ENCODE results near the gene KRT25.
A peak's percentile ranks its signal among the peaks of the same experiment; 100 is the strongest.

Gene KRT25

DNA sequence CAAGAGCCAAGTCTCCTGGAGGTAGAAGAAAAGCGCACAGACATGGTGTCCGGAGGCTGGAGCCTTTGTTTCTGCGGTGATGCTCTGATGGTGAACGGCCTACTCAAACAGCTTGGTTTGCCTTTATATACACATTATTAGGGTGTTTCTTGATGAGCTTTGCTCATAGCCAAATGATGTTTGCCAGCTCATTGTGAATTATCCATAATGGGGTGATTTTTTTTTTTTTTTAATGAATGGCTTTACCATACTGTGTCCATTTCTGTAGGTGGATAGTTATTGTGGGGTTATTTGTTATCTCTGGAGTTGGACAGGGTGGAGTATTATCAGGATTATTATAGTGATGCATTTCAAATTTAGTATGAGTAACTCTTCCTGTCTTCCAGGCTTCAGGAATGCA is 27.3 kb upstream of the KRT25 start, which contains the start of gene KRT27:
Gene KRT27 (minus strand): TSS at position 101 of the 400 bp plus-strand sequence. CDS start 57 bp downstream, at position 44.
- Histone ChIP-seq H3K4me3 (ENCODE audit: low read depth in 1 of 2, low read length in 2 of 2) (no peak within 1 kb of the TSS), H3K27ac (ENCODE audit: low read length) (no peak within 1 kb of the TSS), H3K36me3 (ENCODE audit: control insufficient read depth in 1 of 2, insufficient read depth in 2 of 2, low read length in 2 of 2) (no peaks in the 10 kb centered on the region), H3K9me3 (ENCODE audit: control insufficient read depth in 1 of 2, low read length in 2 of 2) (no peaks in the 10 kb centered on the region), H3K27me3 (ENCODE audit: low read depth, low read length) (peaks cover 6% of the 10 kb centered on the region), H3K4me1 (ENCODE audit: control insufficient read depth in 1 of 2, insufficient read depth in 2 of 2, low read length in 2 of 2) (no peaks in the 10 kb centered on the region)

DNA sequence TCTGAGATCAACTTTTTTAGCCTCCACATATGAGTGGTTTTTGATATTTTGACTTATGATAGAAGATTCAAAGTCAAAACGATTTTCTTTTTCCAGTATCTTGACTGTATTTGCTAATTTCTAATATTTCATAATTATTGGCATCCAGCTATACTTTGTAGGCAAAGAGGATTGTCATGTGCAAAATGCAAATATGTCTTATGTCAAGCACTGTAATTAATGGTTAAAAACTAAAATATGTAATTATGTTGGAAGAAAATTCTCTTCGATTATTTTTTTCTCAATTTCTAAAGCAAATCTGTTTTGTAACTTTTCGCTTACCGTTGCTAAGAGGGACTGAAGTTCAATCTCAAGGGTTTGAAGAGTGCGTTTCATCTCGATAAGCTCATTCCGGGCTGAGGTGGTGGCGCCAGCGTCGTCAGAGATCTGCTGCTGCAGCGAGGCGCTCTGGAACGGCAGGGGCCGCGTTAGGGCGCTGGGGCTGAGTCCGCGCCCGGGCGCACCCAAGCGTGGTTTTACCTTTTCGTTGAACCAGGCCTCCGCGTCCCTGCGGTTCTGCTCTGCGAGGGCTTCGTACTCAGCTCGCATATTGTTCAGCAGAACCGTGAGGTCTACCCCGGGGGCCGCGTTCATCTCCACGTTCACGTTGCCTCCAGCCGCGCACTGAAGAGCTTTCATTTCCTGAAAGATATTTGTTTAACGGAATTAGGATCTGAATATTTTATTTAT is 24.2 kb upstream of the KRT25 start:
- Histone ChIP-seq H3K9me3 (ENCODE audit: control insufficient read depth in 1 of 2, low read length in 2 of 2) (peaks cover 0 to 5% of the 10 kb centered on the region in 2 donors), H3K4me1 (ENCODE audit: control insufficient read depth in 1 of 2, insufficient read depth in 2 of 2, low read length in 2 of 2) (no peaks in the 10 kb centered on the region), H3K36me3 (ENCODE audit: control insufficient read depth in 1 of 2, insufficient read depth in 2 of 2, low read length in 2 of 2) (no peaks in the 10 kb centered on the region), H3K27ac (ENCODE audit: low read length) (no peak overlapping the region), H3K4me3 (ENCODE audit: low read depth in 1 of 2, low read length in 2 of 2) (peak overlapping the region in 1 of 2 donors; percentile 30), H3K27me3 (ENCODE audit: low read depth, low read length) (peaks cover 6% of the 10 kb centered on the region)

DNA sequence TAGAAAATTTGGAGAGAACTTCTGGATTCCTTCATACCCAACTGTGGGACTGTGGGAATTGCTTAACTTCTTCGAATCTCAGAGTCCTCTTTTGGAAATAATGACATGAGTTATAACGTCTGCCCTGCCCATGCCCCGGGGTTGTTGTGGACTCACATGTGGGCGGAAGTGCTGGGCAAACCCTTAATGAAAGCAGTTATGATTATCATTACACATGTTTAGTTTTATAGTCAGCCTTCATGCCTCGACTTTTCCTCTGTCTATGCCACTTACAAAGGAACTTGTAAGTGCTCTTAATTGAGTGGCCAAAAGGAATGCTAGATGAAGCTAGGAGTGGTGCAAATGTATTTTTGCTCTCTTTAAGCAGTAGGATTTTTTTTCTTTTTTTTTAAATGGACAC is 23.3 kb upstream of the KRT25 start:
- H3K4me3 ChIP-seq (ENCODE audit: low read depth in 1 of 2, low read length in 2 of 2), result no peak overlapping the region
- H3K9me3 ChIP-seq (ENCODE audit: control insufficient read depth in 1 of 2, low read length in 2 of 2), result peaks cover 0 to 5% of the 10 kb centered on the region in 2 donors
- peaks cover 6% of the 10 kb centered on the region for H3K27me3 ChIP-seq (ENCODE audit: low read depth, low read length)
- H3K27ac ChIP-seq (ENCODE audit: low read length), result no peak overlapping the region
- H3K36me3 ChIP-seq (ENCODE audit: control insufficient read depth in 1 of 2, insufficient read depth in 2 of 2, low read length in 2 of 2), result no peaks in the 10 kb centered on the region
- no peaks in the 10 kb centered on the region for H3K4me1 ChIP-seq (ENCODE audit: control insufficient read depth in 1 of 2, insufficient read depth in 2 of 2, low read length in 2 of 2)

DNA sequence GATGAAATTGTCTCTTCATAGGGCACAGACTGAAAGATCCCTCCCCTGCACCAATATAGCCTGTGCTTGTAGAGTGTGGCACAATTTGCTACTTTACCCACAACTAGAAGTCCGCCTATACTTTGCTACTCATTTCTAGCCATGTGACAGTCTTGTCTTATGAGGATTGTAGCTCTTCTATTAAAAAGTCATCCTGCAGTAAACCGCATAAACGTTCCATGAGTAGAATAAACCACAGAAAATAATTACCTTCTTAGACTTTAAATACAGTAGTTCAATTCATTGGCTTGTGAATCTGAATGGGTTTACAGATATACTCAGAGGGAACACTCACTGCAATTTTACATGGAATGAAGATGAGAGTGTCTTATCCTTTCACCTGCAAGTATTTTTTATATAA is 22.8 kb upstream of the KRT25 start:
- H3K36me3 ChIP-seq (ENCODE audit: control insufficient read depth in 1 of 2, insufficient read depth in 2 of 2, low read length in 2 of 2), result no peaks in the 10 kb centered on the region
- H3K27me3 ChIP-seq (ENCODE audit: low read depth, low read length), result peaks cover 6% of the 10 kb centered on the region
- no peak overlapping the region for H3K27ac ChIP-seq (ENCODE audit: low read length)
- no peak overlapping the region for H3K4me3 ChIP-seq (ENCODE audit: low read depth in 1 of 2, low read length in 2 of 2)
- no peaks in the 10 kb centered on the region for H3K4me1 ChIP-seq (ENCODE audit: control insufficient read depth in 1 of 2, insufficient read depth in 2 of 2, low read length in 2 of 2)
- peaks cover 0 to 5% of the 10 kb centered on the region in 2 donors for H3K9me3 ChIP-seq (ENCODE audit: control insufficient read depth in 1 of 2, low read length in 2 of 2)

DNA sequence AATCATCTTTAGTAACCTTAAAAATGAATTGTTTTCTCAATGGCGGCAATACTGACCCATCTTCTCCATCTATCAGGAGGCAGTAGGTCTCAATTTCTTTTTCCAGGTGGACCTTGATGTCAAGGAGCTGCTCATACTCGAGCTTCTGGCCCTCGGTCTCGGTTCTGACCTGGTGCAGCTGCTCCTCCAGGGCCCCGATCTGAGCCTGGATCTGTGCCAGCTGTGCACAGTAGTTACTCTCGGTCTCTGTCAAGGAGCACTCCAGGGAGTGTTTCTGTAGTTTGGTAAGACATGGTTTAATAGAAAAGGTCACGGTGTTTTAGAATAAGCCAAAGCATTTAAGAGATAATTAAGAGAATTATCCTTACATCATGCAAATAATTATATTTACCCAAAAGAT is 22.3 kb upstream of the KRT25 start:
- Histone ChIP-seq H3K4me3 (ENCODE audit: low read depth in 1 of 2, low read length in 2 of 2) (no peak overlapping the region), H3K27ac (ENCODE audit: low read length) (no peak overlapping the region), H3K4me1 (ENCODE audit: control insufficient read depth in 1 of 2, insufficient read depth in 2 of 2, low read length in 2 of 2) (no peaks in the 10 kb centered on the region), H3K9me3 (ENCODE audit: control insufficient read depth in 1 of 2, low read length in 2 of 2) (peaks cover 0 to 5% of the 10 kb centered on the region in 2 donors), H3K27me3 (ENCODE audit: low read depth, low read length) (peaks cover 6% of the 10 kb centered on the region), H3K36me3 (ENCODE audit: control insufficient read depth in 1 of 2, insufficient read depth in 2 of 2, low read length in 2 of 2) (no peaks in the 10 kb centered on the region)

DNA sequence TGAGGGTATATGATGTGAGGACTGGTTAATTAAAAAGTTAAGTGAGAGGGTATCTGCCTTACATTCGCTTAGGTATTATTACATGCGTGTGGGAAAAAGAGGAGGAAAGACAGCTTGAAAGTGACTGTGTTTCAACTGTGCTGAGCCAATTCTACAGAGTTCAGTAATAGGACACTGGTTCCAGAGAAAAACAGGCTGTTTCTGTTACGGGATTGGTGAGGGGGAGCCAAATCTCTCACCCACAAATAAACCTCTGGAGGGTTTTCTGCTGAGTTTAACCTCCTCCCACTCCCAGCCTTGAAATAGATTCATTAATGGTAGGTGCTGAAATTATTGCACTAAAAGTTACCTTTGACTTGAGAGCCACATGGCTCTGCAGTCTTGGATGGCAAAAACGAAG is 20.8 kb upstream of the KRT25 start:
- Histone ChIP-seq H3K9me3 (ENCODE audit: control insufficient read depth in 1 of 2, low read length in 2 of 2) (peaks cover 0 to 5% of the 10 kb centered on the region in 2 donors), H3K4me1 (ENCODE audit: control insufficient read depth in 1 of 2, insufficient read depth in 2 of 2, low read length in 2 of 2) (no peaks in the 10 kb centered on the region), H3K36me3 (ENCODE audit: control insufficient read depth in 1 of 2, insufficient read depth in 2 of 2, low read length in 2 of 2) (no peaks in the 10 kb centered on the region), H3K27ac (ENCODE audit: low read length) (no peak overlapping the region), H3K27me3 (ENCODE audit: low read depth, low read length) (peaks cover 6% of the 10 kb centered on the region), H3K4me3 (ENCODE audit: low read depth in 1 of 2, low read length in 2 of 2) (no peak overlapping the region)

DNA sequence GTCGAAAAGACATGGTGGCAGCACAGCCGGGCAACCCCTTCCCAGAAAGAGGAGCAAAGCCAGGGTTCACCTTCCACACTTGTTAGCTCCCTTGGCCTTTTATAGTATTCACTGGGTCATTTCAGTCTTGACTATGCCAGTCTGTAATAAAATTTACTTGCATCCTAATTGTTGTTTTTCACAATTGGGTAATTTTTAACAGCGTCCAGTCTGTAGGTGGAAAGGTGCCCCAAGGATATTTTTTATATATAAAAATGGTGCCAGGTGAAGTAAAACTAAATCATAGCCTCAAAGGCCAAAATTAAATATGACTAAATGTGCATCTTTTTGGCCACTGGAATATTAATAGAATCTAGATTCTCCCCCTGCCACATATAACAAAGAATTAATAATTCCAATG is 17.0 kb upstream of the KRT25 start, which contains the start of gene KRT26:
Gene KRT26 (minus strand): TSS at position 101 of the 400 bp plus-strand sequence. CDS start 88 bp downstream, at position 13.
- Histone ChIP-seq H3K27me3 (ENCODE audit: low read depth, low read length) (no peaks in the 10 kb centered on the region), H3K4me3 (ENCODE audit: low read depth in 1 of 2, low read length in 2 of 2) (no peak within 1 kb of the TSS), H3K4me1 (ENCODE audit: control insufficient read depth in 1 of 2, insufficient read depth in 2 of 2, low read length in 2 of 2) (no peaks in the 10 kb centered on the region), H3K36me3 (ENCODE audit: control insufficient read depth in 1 of 2, insufficient read depth in 2 of 2, low read length in 2 of 2) (no peaks in the 10 kb centered on the region), H3K9me3 (ENCODE audit: control insufficient read depth in 1 of 2, low read length in 2 of 2) (peaks cover 0 to 5% of the 10 kb centered on the region in 2 donors), H3K27ac (ENCODE audit: low read length) (no peak within 1 kb of the TSS)

DNA sequence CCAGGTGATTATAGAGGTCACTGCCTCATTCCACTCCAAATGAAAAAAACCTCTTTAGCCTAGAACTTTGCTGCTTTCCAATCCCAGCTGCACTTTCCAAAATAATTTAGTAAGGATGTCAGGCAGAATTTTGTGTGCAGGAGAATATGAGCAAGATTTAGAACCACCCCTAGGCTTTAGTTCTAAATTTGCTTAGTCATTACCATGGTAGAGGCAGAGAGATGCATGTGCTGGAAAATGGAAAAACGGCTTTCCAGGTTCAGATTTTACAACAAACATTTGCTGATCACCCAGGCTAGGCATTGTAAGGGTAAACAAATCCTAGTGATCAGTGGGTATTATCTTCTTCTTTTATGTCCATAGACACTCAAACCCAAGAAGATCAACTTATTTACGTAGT is 10.5 kb upstream of the KRT25 start:
- Histone ChIP-seq H3K4me3 (ENCODE audit: low read depth in 1 of 2, low read length in 2 of 2) (no peak overlapping the region), H3K27ac (ENCODE audit: low read length) (no peak overlapping the region), H3K36me3 (ENCODE audit: control insufficient read depth in 1 of 2, insufficient read depth in 2 of 2, low read length in 2 of 2) (no peaks in the 10 kb centered on the region), H3K4me1 (ENCODE audit: control insufficient read depth in 1 of 2, insufficient read depth in 2 of 2, low read length in 2 of 2) (no peaks in the 10 kb centered on the region), H3K27me3 (ENCODE audit: low read depth, low read length) (no peaks in the 10 kb centered on the region), H3K9me3 (ENCODE audit: control insufficient read depth in 1 of 2, low read length in 2 of 2) (peaks cover 10 to 23% of the 10 kb centered on the region in 2 donors)

DNA sequence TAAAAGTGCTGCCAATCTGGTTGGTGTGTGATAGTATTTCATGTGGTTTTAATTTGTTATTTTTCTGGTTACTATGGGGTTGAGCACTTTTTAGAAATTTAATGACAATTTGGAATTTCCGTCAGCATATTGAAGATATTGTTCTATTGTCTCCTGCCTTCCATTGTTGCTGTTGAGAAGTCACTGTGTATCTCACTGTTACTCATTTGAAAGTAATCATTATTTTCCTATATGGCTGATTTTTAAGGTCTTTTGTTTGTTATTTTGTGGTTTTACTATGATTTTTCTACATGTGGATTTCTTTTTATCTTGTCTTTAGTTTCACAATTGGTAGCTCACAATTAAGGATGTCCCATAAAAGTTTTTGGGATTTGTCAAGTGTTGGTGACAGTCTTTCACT is 8.6 kb upstream of the KRT25 start:
- no peaks in the 10 kb centered on the region for H3K27me3 ChIP-seq (ENCODE audit: low read depth, low read length)
- no peak overlapping the region for H3K27ac ChIP-seq (ENCODE audit: low read length)
- H3K36me3 ChIP-seq (ENCODE audit: control insufficient read depth in 1 of 2, insufficient read depth in 2 of 2, low read length in 2 of 2), result no peaks in the 10 kb centered on the region
- peaks cover 19 to 34% of the 10 kb centered on the region in 2 donors for H3K9me3 ChIP-seq (ENCODE audit: control insufficient read depth in 1 of 2, low read length in 2 of 2)
- no peak overlapping the region for H3K4me3 ChIP-seq (ENCODE audit: low read depth in 1 of 2, low read length in 2 of 2)
- no peaks in the 10 kb centered on the region for H3K4me1 ChIP-seq (ENCODE audit: control insufficient read depth in 1 of 2, insufficient read depth in 2 of 2, low read length in 2 of 2)

DNA sequence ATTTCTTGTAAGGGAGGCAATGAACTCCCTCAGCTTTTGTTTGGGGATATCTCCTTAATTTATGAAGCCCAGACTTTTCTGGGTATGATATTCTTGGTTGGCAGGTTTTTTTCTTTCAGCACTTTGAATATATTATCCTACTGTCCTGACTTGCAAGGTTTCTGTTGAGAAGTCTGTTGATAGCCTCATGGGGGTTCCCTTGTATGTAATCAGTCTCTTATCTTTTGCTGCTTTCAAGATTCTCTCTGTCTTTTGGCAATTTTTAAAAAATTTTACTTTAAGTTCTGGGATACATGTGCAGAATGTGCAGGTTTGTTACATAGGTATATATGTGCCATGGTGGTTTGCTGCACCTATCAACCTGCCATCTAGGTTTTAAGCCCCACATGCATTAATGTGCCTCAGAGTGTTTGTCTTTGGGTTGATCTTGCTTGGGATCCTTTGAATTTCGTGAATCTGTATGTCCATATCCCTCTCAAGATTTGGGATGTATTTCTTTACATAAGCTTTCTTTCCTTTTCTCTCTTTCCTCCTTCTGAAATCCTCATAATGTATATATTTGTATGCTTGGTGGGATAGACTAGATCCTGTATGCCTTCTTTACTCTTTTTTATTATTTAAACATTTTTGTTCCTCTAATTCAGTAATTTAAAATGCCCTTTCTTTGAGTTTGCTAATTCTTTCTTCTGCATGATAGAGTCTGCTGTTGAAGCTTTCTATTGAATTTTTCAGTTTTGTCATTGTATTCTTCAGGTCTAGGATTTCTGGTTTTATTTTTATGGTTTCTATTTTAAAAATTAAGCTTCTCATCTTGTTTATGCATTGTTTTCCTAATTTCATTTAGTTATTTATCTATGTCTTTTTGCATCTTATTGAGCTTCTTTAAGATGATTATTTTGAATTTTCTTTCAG is 5.2 kb upstream of the KRT25 start:
- H3K27ac ChIP-seq (ENCODE audit: low read length), result no peak overlapping the region
- no peaks in the 10 kb centered on the region for H3K27me3 ChIP-seq (ENCODE audit: low read depth, low read length)
- H3K4me3 ChIP-seq (ENCODE audit: low read depth in 1 of 2, low read length in 2 of 2), result no peak overlapping the region
- H3K36me3 ChIP-seq (ENCODE audit: control insufficient read depth in 1 of 2, insufficient read depth in 2 of 2, low read length in 2 of 2), result no peaks in the 10 kb centered on the region
- H3K9me3 ChIP-seq (ENCODE audit: control insufficient read depth in 1 of 2, low read length in 2 of 2), result peaks cover 19 to 34% of the 10 kb centered on the region in 2 donors
- no peaks in the 10 kb centered on the region for H3K4me1 ChIP-seq (ENCODE audit: control insufficient read depth in 1 of 2, insufficient read depth in 2 of 2, low read length in 2 of 2)

DNA sequence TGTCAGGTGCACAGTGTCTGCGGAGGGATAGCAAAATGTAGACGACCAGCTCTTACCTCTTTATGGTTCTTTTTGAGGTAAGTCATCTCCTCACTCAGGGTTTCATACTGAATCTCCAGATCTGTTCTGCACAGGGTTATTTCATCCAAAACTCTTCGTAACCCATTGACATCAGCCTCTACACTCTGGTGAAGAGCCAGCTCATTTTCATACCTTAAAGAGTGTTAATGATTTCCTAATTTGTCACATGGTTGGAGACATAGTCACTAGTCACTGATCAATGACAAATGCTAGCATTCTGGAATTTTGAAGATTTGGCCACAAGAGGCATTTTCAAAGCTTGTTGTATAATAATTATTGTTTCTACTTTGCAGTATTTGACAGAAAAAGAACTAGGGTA is 1.3 kb downstream of the KRT25 start:
- Histone ChIP-seq H3K9me3 (ENCODE audit: control insufficient read depth in 1 of 2, low read length in 2 of 2) (no peaks in the 10 kb centered on the region), H3K27me3 (ENCODE audit: low read depth, low read length) (no peaks in the 10 kb centered on the region), H3K4me1 (ENCODE audit: control insufficient read depth in 1 of 2, insufficient read depth in 2 of 2, low read length in 2 of 2) (no peaks in the 10 kb centered on the region), H3K4me3 (ENCODE audit: low read depth in 1 of 2, low read length in 2 of 2) (no peak overlapping the region), H3K27ac (ENCODE audit: low read length) (no peak overlapping the region), H3K36me3 (ENCODE audit: control insufficient read depth in 1 of 2, insufficient read depth in 2 of 2, low read length in 2 of 2) (no peaks in the 10 kb centered on the region)

Measured in muscle layer of duodenum (tissue), 2 donors.